Common myeloid progenitor, CD34-positive (primary cell): ENCODE data around the gene GSTP1. TPM values are rescaled to one million over a fixed set of nuclear protein-coding genes. Genes with fewer than 3 reads are reported as not detected.

Experiments
- CTCF ChIA-PET: fragments of 350-600 bp; sonication (Branson Sonifier 250); formaldehyde crosslinking; loops from one replicate; lab custom pipeline; 2021; ENCODE audit warnings: antibody characterized with exemption; lab: Charles Lee
- POLR2A ChIA-PET: fragments of 350-600 bp; sonication (Branson Sonifier 250); formaldehyde crosslinking; loops from one replicate; lab custom pipeline; 2021; ENCODE audit warnings: antibody characterized with exemption; lab: Charles Lee
- DNase-seq, 3 donors: peaks; one replicate each; pipeline versions ENCODE4 v3.0.0 to v3.0.0-alpha.2; 2013
- H3K27ac ChIP-seq, 2 experiments: 1 replicate in 1 of 2; 2 replicates in 1 of 2; pipeline ENCODE4 v1.7.0; 2013; ENCODE audit warnings: inconsistent platforms in 2 of 2, low read length in 2 of 2, mild to moderate bottlenecking in 2 of 2, low read depth in 1 of 2, moderate library complexity in 1 of 2; ENCODE audit not compliant: severe bottlenecking in 2 of 2, insufficient read depth in 1 of 2, poor library complexity in 1 of 2
- H3K27me3 ChIP-seq, 5 experiments: replicated peaks in 2 of 5; 1 replicate in 3 of 5; 2 replicates in 2 of 5; pipeline versions ENCODE4 v1.6.1 to v1.7.0; 2013; ENCODE audit warnings: low read length in 4 of 5, mild to moderate bottlenecking in 2 of 5, moderate library complexity in 2 of 5, inconsistent platforms in 1 of 5; ENCODE audit not compliant: insufficient read depth in 5 of 5, control insufficient read depth in 4 of 5
- H3K36me3 ChIP-seq, 4 experiments: 1 replicate in 2 of 4; 2 replicates in 2 of 4; pipeline versions ENCODE4 v1.6.1 to v1.7.0; 2013; ENCODE audit warnings: low read length in 3 of 4, control low read depth in 1 of 4, mild to moderate bottlenecking in 1 of 4; ENCODE audit not compliant: control insufficient read depth in 4 of 4, insufficient read depth in 4 of 4
- H3K4me1 ChIP-seq, 4 experiments: 1 replicate in 3 of 4; 2 replicates in 1 of 4; pipeline versions ENCODE4 v1.6.1 to v1.7.1; 2013; ENCODE audit warnings: low read length in 3 of 4, mild to moderate bottlenecking in 3 of 4, control low read depth in 1 of 4, inconsistent platforms in 1 of 4, moderate library complexity in 1 of 4; ENCODE audit not compliant: control insufficient read depth in 4 of 4, insufficient read depth in 4 of 4; ENCODE audit errors: control extremely low read depth in 1 of 4
- H3K4me3 ChIP-seq, 7 experiments: 1 replicate in 4 of 7; 2 replicates in 3 of 7; pipeline versions ENCODE4 v1.5.1 to v1.7.0; 2013; ENCODE audit warnings: mild to moderate bottlenecking in 7 of 7, low read length in 6 of 7, moderate library complexity in 6 of 7, inconsistent platforms in 2 of 7, low read depth in 2 of 7, control low read depth in 1 of 7; ENCODE audit not compliant: insufficient read depth in 4 of 7, control insufficient read depth in 1 of 7; ENCODE audit errors: extremely low read depth in 1 of 7
- H3K9me3 ChIP-seq, 5 experiments: 1 replicate in 4 of 5; 2 replicates in 1 of 5; pipeline versions ENCODE4 v1.6.1 to v1.7.1; 2013; ENCODE audit warnings: low read length in 4 of 5, mild to moderate bottlenecking in 2 of 5, inconsistent platforms in 1 of 5, low read depth in 1 of 5, moderate library complexity in 1 of 5; ENCODE audit not compliant: control insufficient read depth in 4 of 5, insufficient read depth in 2 of 5; ENCODE audit errors: control extremely low read depth in 1 of 5
- WGBS: methylation state at CpG from one replicate; pipeline ENCODE4 v1.1.5; 2013; ENCODE audit not compliant: insufficient coverage; 5-methylcytosine and 5-hydroxymethylcytosine counted together
- polyA plus RNA-seq: library from polyadenylated mRNA; unstranded; fragments of 120-200 nt; gene quantifications from one replicate; pipeline ENCODE4 v1.2.1, GENCODE V29; 2013

GSTP1 gene
- 365 TPM for polyA plus RNA-seq

GRCh38 chr11:67583247-67584204 lies at the start of gene GSTP1:
Gene GSTP1, plus strand, starts transcription at chr11:67583812. Its CDS starts 32 bp downstream, at chr11:67583844.
- H3K27ac ChIP-seq = peak within 1 kb of the TSS; percentile 50 to 83
- H3K4me1 ChIP-seq = peaks cover 13 to 56% (median 50%) of the 10 kb centered on the region in 4 experiments
- CTCF ChIA-PET = interaction anchor here (0.6 to 3.7 kb wide), 15 partner anchors 8 to 232 kb away, joined by 3 to 18 read pairs (median 5); partner anchors contain the start of gene NUDT8
- H3K4me3 ChIP-seq = peak within 1 kb of the TSS; percentile 48 to 84 (median 70)
- POLR2A ChIA-PET = interaction anchor here (0.6 to 1.4 kb wide), 4 partner anchors 17 to 194 kb away, joined by 3 to 7 read pairs (median 5); no protein-coding TSS in a partner anchor
- peaks cover 0 to 5% (median 0%) of the 10 kb centered on the region in 5 experiments for H3K9me3 ChIP-seq
- DNase-seq = peak; percentile 88 to 96 (median 94)
- H3K36me3 ChIP-seq = peaks cover 0 to 33% (median 24%) of the 10 kb centered on the region in 4 experiments
- no peaks in the 10 kb centered on the region for H3K27me3 ChIP-seq
- 0% methylated on average over 57 of the region's 81 CpGs for WGBS

DNA sequence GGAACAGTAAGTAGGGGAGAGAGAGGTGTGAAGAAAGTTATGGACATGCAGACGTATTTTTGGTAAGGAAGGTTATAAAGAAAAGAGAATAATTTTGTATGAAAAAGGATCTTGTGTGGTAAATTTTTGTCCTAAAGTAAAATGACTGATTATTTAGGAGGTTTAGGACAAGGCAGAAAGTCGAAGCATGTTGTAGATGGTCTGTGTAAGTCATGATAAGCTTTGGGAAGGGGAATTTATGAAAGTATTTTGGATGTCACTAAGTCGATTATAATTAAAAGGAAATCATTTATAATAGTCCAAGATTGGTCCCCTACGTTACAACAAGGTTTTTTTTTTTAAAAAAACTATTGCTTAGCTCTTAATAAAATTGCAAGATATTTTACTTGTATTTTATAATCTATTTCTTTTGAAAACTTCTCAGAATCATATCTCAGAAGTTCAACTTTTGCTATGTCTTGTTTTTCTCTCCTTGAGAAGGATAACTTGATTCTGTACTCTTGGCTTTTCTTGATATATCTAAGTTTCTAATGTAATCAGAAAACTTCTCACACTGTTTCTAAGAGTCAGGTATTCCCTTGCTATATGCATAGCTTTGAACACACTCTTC lies 49.4 kb upstream of the GSTP1 start:
- Histone ChIP-seq H3K27ac (no peak overlapping the region), H3K36me3 (no peaks in the 10 kb centered on the region), H3K4me3 (no peak overlapping the region), H3K4me1 (peaks cover 0 to 8% (median 3%) of the 10 kb centered on the region in 4 experiments), H3K27me3 (peaks cover 0 to 3% (median 0%) of the 10 kb centered on the region in 5 experiments), H3K9me3 (peaks cover 4 to 17% (median 10%) of the 10 kb centered on the region in 5 experiments)
- peak in 2 of 3 donors; percentile 21 to 28 for DNase-seq
- 40% methylated on average over 2 of the region's 4 CpGs for WGBS
- ChIA-PET POLR2A (no interaction called here), CTCF (interaction anchor here (1.1 kb wide), 1 partner anchor 38 kb away, joined by 4 read pairs; no protein-coding TSS in a partner anchor)

DNA sequence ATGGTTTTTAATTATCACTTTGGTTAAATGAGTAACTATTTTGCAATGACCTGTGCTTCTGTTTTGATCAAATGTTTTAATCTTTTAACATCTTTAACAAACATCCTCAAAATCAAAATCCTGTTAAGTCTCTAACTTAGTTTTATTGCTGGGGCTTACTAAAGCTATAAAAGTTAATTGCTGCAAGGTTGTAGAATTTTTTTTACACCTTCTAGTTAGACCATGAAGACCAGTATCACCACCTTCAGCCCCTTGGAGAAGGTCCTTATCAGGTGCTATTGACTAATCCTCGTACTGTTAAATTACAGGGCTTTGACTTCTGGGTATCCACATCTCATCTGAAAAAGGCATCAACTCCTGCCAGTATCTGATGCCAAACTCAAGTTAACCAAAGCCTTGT lies 48.1 kb upstream of the GSTP1 start:
- ChIA-PET CTCF (no interaction called here), POLR2A (no interaction called here)
- peaks cover 0 to 3% (median 0%) of the 10 kb centered on the region in 5 experiments for H3K27me3 ChIP-seq
- no peak for DNase-seq
- no CpG with 5 or more reads among the region's 1 CpG for WGBS
- H3K36me3 ChIP-seq = no peaks in the 10 kb centered on the region
- H3K27ac ChIP-seq = no peak overlapping the region
- H3K4me1 ChIP-seq = no peaks in the 10 kb centered on the region
- H3K9me3 ChIP-seq = peaks cover 4 to 17% (median 10%) of the 10 kb centered on the region in 5 experiments
- no peak overlapping the region for H3K4me3 ChIP-seq

DNA sequence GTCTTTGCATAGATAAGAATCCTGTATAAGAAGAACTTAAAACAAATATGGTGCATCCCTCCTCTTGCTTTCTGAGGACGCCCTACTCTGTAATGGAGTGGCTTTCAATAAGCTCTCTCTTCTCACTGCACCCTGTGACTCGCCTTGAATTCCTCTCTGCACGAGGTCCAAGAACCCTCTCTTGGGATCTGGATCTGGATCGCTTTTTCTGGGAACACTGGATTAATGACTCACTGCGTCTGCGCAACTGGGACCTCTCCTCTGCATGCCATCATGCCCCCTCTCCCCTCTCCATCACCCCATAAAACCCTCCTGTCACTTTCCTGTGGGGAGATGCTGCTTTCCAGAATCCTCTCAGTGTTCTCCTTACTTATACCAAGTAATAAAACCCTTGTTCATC lies 45.3 kb upstream of the GSTP1 start:
- Histone ChIP-seq H3K27me3 (peaks cover 0 to 3% (median 0%) of the 10 kb centered on the region in 5 experiments), H3K4me1 (no peaks in the 10 kb centered on the region), H3K36me3 (no peaks in the 10 kb centered on the region), H3K4me3 (no peak overlapping the region), H3K9me3 (peaks cover 4 to 15% (median 9%) of the 10 kb centered on the region in 5 experiments), H3K27ac (no peak overlapping the region)
- ChIA-PET CTCF (interaction anchor here (1.0 kb wide), 1 partner anchor 34 kb away, joined by 4 read pairs; no protein-coding TSS in a partner anchor), POLR2A (no interaction called here)
- DNase-seq = no peak
- WGBS = 97% methylated on average over 6 of the region's 6 CpGs

GRCh38 chr11:67538823-67539505 lies 44.6 kb upstream of the GSTP1 start:
- Histone ChIP-seq H3K36me3 (no peaks in the 10 kb centered on the region), H3K9me3 (peaks cover 4 to 9% (median 5%) of the 10 kb centered on the region in 5 experiments), H3K27me3 (peaks cover 0 to 3% (median 0%) of the 10 kb centered on the region in 5 experiments), H3K4me1 (no peaks in the 10 kb centered on the region), H3K27ac (no peak overlapping the region), H3K4me3 (no peak overlapping the region)
- ChIA-PET POLR2A (no interaction called here), CTCF (interaction anchor here (1.0 kb wide), 1 partner anchor 34 kb away, joined by 4 read pairs; no protein-coding TSS in a partner anchor)
- 97% methylated on average over 9 of the region's 10 CpGs for WGBS
- no peak for DNase-seq

DNA sequence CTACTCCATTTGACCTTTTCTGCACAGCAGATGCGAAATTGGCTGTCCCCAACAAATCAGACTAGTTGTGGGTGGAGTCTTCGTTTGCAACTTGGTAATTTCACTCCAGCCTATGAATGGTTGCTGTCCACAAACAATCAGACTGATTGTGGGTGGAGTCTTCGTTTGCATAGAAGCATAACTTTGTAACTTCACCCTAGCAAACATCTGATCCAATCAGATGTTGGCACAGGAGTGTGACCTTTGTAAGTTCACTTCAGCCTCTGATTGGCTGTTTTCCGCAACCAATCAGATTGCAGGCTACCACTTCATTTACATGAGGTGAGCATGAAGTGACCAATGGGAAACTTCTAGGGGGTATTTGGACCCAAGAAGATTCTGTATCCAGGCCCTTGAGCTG lies 44.1 kb upstream of the GSTP1 start:
- WGBS = 88% methylated on average over 4 of the region's 4 CpGs

More for the DNA sequence above, 44.1 kb upstream of the GSTP1 start:
- H3K4me1 ChIP-seq = no peaks in the 10 kb centered on the region
- no peak overlapping the region for H3K27ac ChIP-seq
- ChIA-PET POLR2A (no interaction called here), CTCF (no interaction called here)
- DNase-seq = no peak
- H3K9me3 ChIP-seq = peaks cover 0 to 5% (median 3%) of the 10 kb centered on the region in 5 experiments
- H3K27me3 ChIP-seq = peaks cover 0 to 3% (median 0%) of the 10 kb centered on the region in 5 experiments
- no peak overlapping the region for H3K4me3 ChIP-seq
- H3K36me3 ChIP-seq = no peaks in the 10 kb centered on the region
